Retina (tissue), 1 donor: ENCODE data around the gene TRMT10B.
"Not testable (repeated sequence)": the region's sequence is repeated elsewhere in the genome, so short reads cannot be mapped to it uniquely, and the experiment has no call there.

Experiments used
- DNase-seq: peaks from one replicate; pipeline ENCODE4 v3.0.0-alpha.2; 2016

The TRMT10B gene

GRCh38 chr9:37801959-37802711, 48.5 kb downstream of the TRMT10B start:
- DNase-seq: no peak

DNA sequence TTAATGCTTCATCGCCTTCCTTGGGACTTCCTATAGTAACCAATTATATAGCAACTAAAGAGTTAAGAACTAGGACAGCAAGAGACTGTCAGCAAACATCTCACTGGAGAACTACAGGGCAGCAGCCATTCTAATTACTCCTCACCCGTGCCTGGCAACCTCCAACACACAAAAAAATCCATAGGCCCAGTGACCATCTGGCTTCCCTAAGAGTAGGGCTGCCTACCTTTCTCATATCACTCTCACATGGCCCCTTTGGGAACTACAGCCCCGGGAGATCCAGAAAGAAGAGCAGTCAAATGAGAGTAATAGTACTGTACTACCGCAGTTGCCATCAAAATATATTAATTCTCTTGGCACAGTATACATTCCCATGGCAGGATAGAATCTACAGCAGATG, 52.7 kb downstream of the TRMT10B start:
- DNase-seq: peak; percentile 14

DNA sequence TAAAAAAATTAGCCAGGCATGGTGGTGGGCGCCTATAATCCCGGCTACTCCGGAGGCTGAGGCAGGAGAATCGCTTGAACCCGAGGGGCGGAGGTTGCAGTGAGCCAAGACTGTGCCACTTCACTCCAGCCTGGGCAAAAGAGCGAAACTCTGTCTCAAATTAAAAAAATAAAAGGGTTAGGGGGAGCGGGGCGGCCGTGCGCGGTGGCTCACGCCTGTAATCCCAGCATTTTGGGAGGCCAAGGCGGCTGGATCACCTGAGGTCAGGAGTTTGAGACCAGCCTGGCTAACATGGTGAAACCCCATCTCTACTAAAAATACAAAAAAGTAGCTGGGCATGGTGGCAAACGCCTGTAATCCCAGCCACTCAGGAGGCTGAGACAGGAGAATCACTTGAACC, 56.1 kb downstream of the TRMT10B start:
- not testable (repeated sequence) for DNase-seq

- no peak for DNase-seq
These were observed 58.4 kb downstream of the TRMT10B start for GRCh38 chr9:37811906-37812476.

DNA sequence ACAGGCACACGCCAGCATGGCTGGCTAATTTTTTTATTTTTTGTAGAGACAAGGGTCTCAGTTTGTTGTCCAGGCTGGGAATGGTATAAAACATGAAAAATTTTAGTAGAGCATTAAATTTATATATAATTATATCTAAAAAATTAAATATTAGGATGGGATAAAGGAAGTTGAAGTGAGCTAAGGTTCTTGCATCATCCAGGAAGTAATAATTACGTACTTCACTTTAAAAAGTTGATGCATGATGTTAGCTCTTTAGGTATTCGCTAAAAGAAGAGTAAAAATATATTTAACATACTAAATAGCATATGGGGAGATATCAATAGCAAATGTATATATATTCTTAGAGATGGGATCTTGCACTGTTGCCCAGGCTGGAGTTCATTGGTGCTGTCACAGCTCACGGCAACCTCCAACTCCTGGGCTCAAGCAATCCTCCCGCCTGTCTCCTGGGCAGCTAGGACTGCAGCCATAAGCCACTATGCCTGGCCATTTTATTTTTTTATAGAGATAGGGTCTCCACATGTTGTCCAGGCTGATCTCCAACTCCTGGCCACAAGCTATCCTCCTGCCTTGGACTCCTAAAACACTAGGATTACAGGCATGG, 59.3 kb downstream of the TRMT10B start:
- no peak for DNase-seq

DNA sequence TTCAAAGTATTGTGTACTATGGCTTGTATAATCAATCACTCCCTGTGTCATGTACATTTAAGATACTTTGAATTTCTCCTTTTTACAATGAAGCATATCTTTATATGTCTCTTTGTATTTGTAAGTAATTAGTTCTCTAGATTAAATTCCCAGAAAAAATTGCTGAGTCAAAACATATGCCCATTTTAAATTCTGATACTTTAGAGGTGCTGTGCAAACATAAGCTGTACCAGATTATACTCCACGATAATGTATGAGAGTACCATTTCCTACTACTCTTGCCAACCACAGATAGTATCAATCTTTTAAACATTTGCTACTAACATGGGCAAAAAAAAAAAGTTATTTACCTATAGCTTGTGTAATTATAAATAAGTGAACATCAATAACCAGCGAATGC, 65.2 kb downstream of the TRMT10B start:
- no peak for DNase-seq

GRCh38 chr9:37820142-37820541, 66.5 kb downstream of the TRMT10B start:
- DNase-seq: no peak

DNA sequence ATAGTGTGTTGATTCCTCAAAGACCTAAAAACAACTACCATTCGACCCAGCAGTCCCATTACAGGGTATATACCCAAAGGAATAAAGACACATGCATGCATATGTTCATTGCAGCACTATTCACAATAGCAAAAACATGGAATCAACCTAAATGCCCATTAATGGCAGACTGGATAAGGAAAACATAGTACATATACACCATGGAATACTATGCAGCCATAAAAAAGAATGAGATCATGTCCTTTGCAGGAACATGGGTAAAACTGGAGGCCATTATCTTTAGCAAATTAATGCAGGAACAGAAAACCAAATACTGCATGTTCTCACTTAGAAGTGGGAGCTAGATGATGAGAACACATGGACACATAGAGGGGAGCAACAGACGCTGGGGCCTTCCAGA, 71.6 kb downstream of the TRMT10B start:
- not testable (repeated sequence) for DNase-seq

DNA sequence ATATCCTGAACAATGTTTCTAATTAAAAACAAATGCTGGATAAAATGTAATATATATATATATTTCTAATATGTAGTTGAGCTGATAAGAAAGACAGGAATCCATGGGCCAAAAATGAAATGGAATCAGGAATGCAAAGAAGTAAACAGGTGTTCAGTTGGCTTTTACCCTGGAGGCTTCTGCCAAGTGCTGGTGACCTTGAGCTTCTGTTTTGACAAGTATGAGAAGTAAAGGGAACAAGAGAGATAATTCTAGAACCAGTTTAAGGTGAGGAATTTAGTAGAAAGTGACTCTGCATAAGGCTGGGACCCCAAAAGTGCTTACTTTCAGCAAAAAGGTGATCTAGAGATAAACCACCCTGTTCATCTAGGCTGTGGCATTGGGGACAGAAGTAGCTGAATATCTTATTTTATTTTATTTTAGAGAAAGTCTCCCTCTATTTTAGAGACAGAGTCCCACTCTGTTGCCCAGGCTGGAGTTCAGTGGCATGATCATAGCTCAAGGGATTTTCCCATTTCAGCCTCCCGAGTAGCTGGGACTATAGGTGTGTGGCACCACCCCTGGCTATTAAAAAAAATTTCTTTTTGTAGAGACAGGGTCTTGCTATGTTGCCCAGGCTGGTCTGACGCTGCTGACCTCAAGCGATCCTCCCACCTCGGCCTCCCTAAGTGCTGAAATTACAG, 74.0 kb downstream of the TRMT10B start:
- no peak for DNase-seq
